H1 (cell line): ENCODE data around the gene TIGD1. TPM values are rescaled to one million over a fixed set of nuclear protein-coding genes. Genes with fewer than 3 reads are reported as not detected.

ENCODE experiments used
- SP4 ChIP-seq: IDR thresholded peaks from 2 replicates; pipeline ENCODE4 v1.6.1; 2012; ENCODE audit warnings: low read length, inconsistent platforms
- YY1 ChIP-seq: IDR thresholded peaks from 2 replicates; pipeline ENCODE4 v1.6.1; 2011; ENCODE audit warnings: low read depth, mild to moderate bottlenecking, low read length
- ZNF274 ChIP-seq: IDR thresholded peaks from 2 replicates; pipeline ENCODE4 v1.7.0; 2012; ENCODE audit warnings: low read length, borderline replicate concordance; ENCODE audit errors: extremely low read depth
- polyA plus RNA-seq, 7 experiments: library from polyadenylated mRNA; depleted of rRNA in 3 of 7; stranded (reverse) in 5 of 7; unstranded in 2 of 7; fragments of >200 nt in 5 of 7; fragments of 200-250 nt in 2 of 7; gene quantifications; 1 replicate in 5 of 7; 2 replicates in 1 of 7; 4 replicates in 1 of 7; pipeline versions ENCODE4 v1.2.1 to v1.2.3, GENCODE V29; 2011 to 2013; ENCODE audit warnings: missing spikeins in 2 of 7, mixed read lengths in 2 of 7
- total RNA-seq: library from RNA; stranded (reverse); fragmentation: NEBNext Ultra II Directional; extraction: Animal tissue kit (Norgen Biotek cat#: 25700); gene quantifications from 2 replicates; pipeline ENCODE4 v1.2.1, GENCODE V29; 2021

TIGD1 gene
- total and polyA plus RNA-seq, 2 of the 8 experiments (the other 6 are each of a cell fraction or from before 2014, with no cell fraction given), result 4.7 to 8.3 TPM

DNA sequence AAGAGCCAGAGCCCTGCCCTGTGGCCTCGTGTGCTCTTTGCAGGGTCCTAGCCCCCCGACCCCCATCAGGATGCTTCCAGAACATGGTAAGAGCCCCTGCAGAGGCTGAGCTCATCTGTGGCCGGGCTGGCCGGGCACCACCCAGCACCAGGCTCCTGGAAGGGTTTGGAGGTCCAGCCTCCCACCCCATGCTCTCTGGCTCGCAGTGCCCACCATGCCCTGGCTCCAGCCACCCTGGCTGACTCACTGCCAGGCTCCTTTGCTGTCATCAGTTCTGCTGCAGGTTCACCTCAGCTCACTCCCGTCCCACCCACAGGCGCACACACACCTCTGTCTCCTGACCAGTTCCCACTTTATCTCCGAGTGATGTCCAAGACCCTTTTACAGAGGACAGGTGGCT is 37.7 kb upstream of the TIGD1 start (continued):
- no peak for TF ChIP-seq YY1
- no peak for TF ChIP-seq ZNF274
- TF ChIP-seq SP4, result no peak
